PC-9 (cell line): Measurements from ENCODE around the gene SPEF1. TPM values are rescaled to one million over a fixed set of nuclear protein-coding genes. Genes with fewer than 3 reads are reported as not detected.

ENCODE experiments used
- BruUV-seq: library from RNA; stranded (reverse); fragments of 400-500 nt; replicated peaks from 2 replicates; lab custom pipeline; 2021; lab: Mats Ljungman, UMichigan
- CTCF ChIA-PET: fragments of 300-600 bp; sonication (Branson Sonifier 250); formaldehyde crosslinking; loops from one replicate; lab custom pipeline; 2022; ENCODE audit warnings: antibody characterized with exemption; lab: Charles Lee
- POLR2A ChIA-PET: fragments of 300-600 bp; sonication (Branson Sonifier 250); formaldehyde crosslinking; loops from one replicate; lab custom pipeline; 2022; ENCODE audit warnings: antibody characterized with exemption; ENCODE audit not compliant: unreplicated experiment; lab: Charles Lee
- DNase-seq, 2 experiments: peaks; one replicate each; pipeline versions ENCODE4 v3.0.0 to v3.0.0-alpha.2; 2015 to 2022; ENCODE audit warnings: mixed read lengths in 1 of 2
- H2AFZ ChIP-seq: fragments of 200-600 bp; sonication (generic); 2 replicates; pipeline ENCODE4 v1.8.1; 2017; ENCODE audit warnings: antibody characterized with exemption
- H3F3A ChIP-seq: fragments of 200-600 bp; sonication (generic); 2 replicates; pipeline ENCODE4 v1.8.1; 2017; ENCODE audit warnings: antibody characterized with exemption, mild to moderate bottlenecking, low read depth; ENCODE audit not compliant: insufficient read depth
- H3K27ac ChIP-seq: fragments of 200-600 bp; sonication (generic); 2 replicates; pipeline ENCODE4 v1.6.1; 2016; ENCODE audit warnings: mixed run types
- H3K27me3 ChIP-seq: fragments of 200-600 bp; sonication (generic); 2 replicates; pipeline ENCODE4 v1.6.1; 2016; ENCODE audit warnings: low read depth, mixed run types; ENCODE audit not compliant: insufficient read depth
- H3K36me3 ChIP-seq: fragments of 200-600 bp; sonication (generic); 2 replicates; pipeline ENCODE4 v1.6.1; 2016; ENCODE audit warnings: low read depth, mixed run types
- H3K4me1 ChIP-seq: fragments of 200-600 bp; sonication (generic); replicated peaks from 2 replicates; pipeline ENCODE4 v1.6.1; 2016; ENCODE audit warnings: mixed run types; ENCODE audit not compliant: insufficient read depth
- H3K4me2 ChIP-seq: fragments of 200-600 bp; sonication (generic); 2 replicates; pipeline ENCODE4 v1.6.1; 2017; ENCODE audit warnings: mixed run types
- H3K4me3 ChIP-seq: fragments of 200-600 bp; sonication (generic); 2 replicates; pipeline ENCODE4 v1.6.1; 2016; ENCODE audit warnings: mixed run types
- H3K79me2 ChIP-seq: fragments of 200-600 bp; sonication (generic); 2 replicates; pipeline ENCODE4 v1.6.1; 2017; ENCODE audit warnings: low read depth, mixed run types
- H3K9me2 ChIP-seq: fragments of 200-600 bp; sonication (generic); 2 replicates; pipeline ENCODE4 v1.8.1; 2017; ENCODE audit warnings: mild to moderate bottlenecking; ENCODE audit not compliant: insufficient read depth
- H3K9me3 ChIP-seq: fragments of 200-600 bp; sonication (generic); 2 replicates; pipeline ENCODE4 v1.8.1; 2016; ENCODE audit warnings: low read depth; ENCODE audit not compliant: insufficient read depth
- H4K20me1 ChIP-seq: fragments of 200-600 bp; sonication (generic); 2 replicates; pipeline ENCODE4 v1.8.1; 2017; ENCODE audit not compliant: insufficient read depth
- CTCF ChIP-seq: fragments of 200-600 bp; sonication (generic); conservative IDR thresholded peaks from 2 replicates; pipeline ENCODE4 v1.6.1; 2017; ENCODE audit warnings: mixed run types, antibody characterized with exemption, mild to moderate bottlenecking, moderate library complexity
- EZH2 ChIP-seq: fragments of 200-600 bp; sonication (generic); IDR thresholded peaks from 2 replicates; pipeline ENCODE4 v1.8.0; 2017; ENCODE audit warnings: antibody characterized with exemption, low read depth
- intact Hi-C: fragments of 100-400 bp; cut with micrococcal nuclease; formaldehyde crosslinking; loops from one replicate; pipeline ENCODE4 v1.10.0; 2022; ENCODE audit not compliant: unreplicated experiment
- total RNA-seq: library from RNA; stranded (reverse); gene quantifications from 2 replicates; pipeline ENCODE4 v1.2.3, GENCODE V29; 2021

SPEF1 gene
- total RNA-seq, 1 experiment from 2014 or later, result 2.6 TPM

- TF ChIP-seq EZH2 (no peak), CTCF (no peak)
- H3K79me2 ChIP-seq, result peaks cover 14% of the 10 kb centered on the region
Observed at GRCh38 chr20:3801299-3801698, 20.1 kb upstream of the SPEF1 start.

GRCh38 chr20:3800878-3801260 lies 19.6 kb upstream of the SPEF1 start:
- BruUV-seq, result no TSS peak
- Histone ChIP-seq H3K9me2 (no peaks in the 10 kb centered on the region), H3K4me1 (peaks cover 25% of the 10 kb centered on the region), H3K36me3 (no peaks in the 10 kb centered on the region), H3K27me3 (no peaks in the 10 kb centered on the region), H2AFZ (no peak overlapping the region), H4K20me1 (no peaks in the 10 kb centered on the region), H3K27ac (no peak overlapping the region), H3F3A (peaks cover 6% of the 10 kb centered on the region), H3K9me3 (no peaks in the 10 kb centered on the region), H3K4me3 (no peak overlapping the region), H3K4me2 (no peak overlapping the region), H3K79me2 (peaks cover 14% of the 10 kb centered on the region)
- ChIA-PET CTCF (no interaction called here), POLR2A (no interaction called here)
- no peak for DNase-seq
- TF ChIP-seq EZH2 (no peak), CTCF (no peak)
- intact Hi-C loops, result no loop called here

More at GRCh38 chr20:3801299-3801698, 20.1 kb upstream of the SPEF1 start:
- peaks cover 29% of the 10 kb centered on the region for H3K4me1 ChIP-seq
- ChIA-PET POLR2A (no interaction called here), CTCF (no interaction called here)
- no peaks in the 10 kb centered on the region for H4K20me1 ChIP-seq
- no peak overlapping the region for H3K4me3 ChIP-seq
- no peaks in the 10 kb centered on the region for H3K36me3 ChIP-seq
- H3K27ac ChIP-seq, result no peak overlapping the region
- peaks cover 10% of the 10 kb centered on the region for H3F3A ChIP-seq
- H2AFZ ChIP-seq, result no peak overlapping the region
- intact Hi-C loops, result no loop called here
- no peak overlapping the region for H3K4me2 ChIP-seq
- no peaks in the 10 kb centered on the region for H3K27me3 ChIP-seq
- no TSS peak for BruUV-seq
- no peaks in the 10 kb centered on the region for H3K9me2 ChIP-seq
- H3K9me3 ChIP-seq, result no peaks in the 10 kb centered on the region
- DNase-seq, result no peak

- intact Hi-C loops, result no loop called here
- peaks cover 16% of the 10 kb centered on the region for H3K79me2 ChIP-seq
- no peak overlapping the region for H3K4me2 ChIP-seq
- ChIA-PET CTCF (no interaction called here), POLR2A (no interaction called here)
- no peak overlapping the region for H3K4me3 ChIP-seq
- H3K27me3 ChIP-seq, result no peaks in the 10 kb centered on the region
- DNase-seq, result no peak
- no peak overlapping the region for H2AFZ ChIP-seq
- H3F3A ChIP-seq, result 0 out of 2 replicates have a peak, but pooled peaks cover 2% of the 10 kb centered on the region
- H3K27ac ChIP-seq, result no peak overlapping the region
- H3K9me2 ChIP-seq, result no peaks in the 10 kb centered on the region
- no peaks in the 10 kb centered on the region for H3K9me3 ChIP-seq
- peaks cover 20% of the 10 kb centered on the region for H3K4me1 ChIP-seq
- H4K20me1 ChIP-seq, result no peaks in the 10 kb centered on the region
- no peaks in the 10 kb centered on the region for H3K36me3 ChIP-seq
- no peak for TF ChIP-seq EZH2
- TF ChIP-seq CTCF, result no peak
- BruUV-seq, result no TSS peak
Observed at GRCh38 chr20:3800256-3800877, 19.1 kb upstream of the SPEF1 start.
